GM23248 (cell line): ENCODE measurements around the gene USP53. TPM values are rescaled to one million over a fixed set of nuclear protein-coding genes. Genes with fewer than 3 reads are reported as not detected.
"Not testable (repeated sequence)": the region's sequence is repeated elsewhere in the genome, so short reads cannot be mapped to it uniquely, and the experiment has no call there.

Experiments used
- DNase-seq: peaks from one replicate; pipeline ENCODE4 v3.0.0-alpha.2; 2015
- H2AFZ ChIP-seq: fragments of 200-600 bp; sonication (generic); 2 replicates; pipeline ENCODE4 v1.6.1; 2016; ENCODE audit warnings: antibody characterized with exemption
- H3F3A ChIP-seq: fragments of 200-600 bp; sonication (generic); 2 replicates; pipeline ENCODE4 v1.6.1; 2016; ENCODE audit warnings: mild to moderate bottlenecking, antibody characterized with exemption, mixed run types; ENCODE audit not compliant: insufficient read depth
- H3K27ac ChIP-seq: fragments of 200-600 bp; sonication (generic); 2 replicates; pipeline ENCODE4 v1.5.1; 2016; ENCODE audit warnings: mild to moderate bottlenecking
- H3K27me3 ChIP-seq: fragments of 200-600 bp; sonication (generic); replicated peaks from 2 replicates; pipeline ENCODE4 v1.6.1; 2016; ENCODE audit warnings: mild to moderate bottlenecking; ENCODE audit not compliant: insufficient read depth
- H3K36me3 ChIP-seq: fragments of 200-600 bp; sonication (generic); 2 replicates; pipeline ENCODE4 v1.6.1; 2016; ENCODE audit warnings: low read depth, mild to moderate bottlenecking
- H3K4me1 ChIP-seq: fragments of 200-600 bp; sonication (generic); 2 replicates; pipeline ENCODE4 v1.6.1; 2016; ENCODE audit warnings: mild to moderate bottlenecking; ENCODE audit not compliant: insufficient read depth
- H3K4me2 ChIP-seq: fragments of 200-600 bp; sonication (generic); one replicate; pipeline ENCODE4 v1.6.1; 2016; ENCODE audit warnings: mild to moderate bottlenecking; ENCODE audit not compliant: unreplicated experiment
- H3K4me3 ChIP-seq: fragments of 200-600 bp; sonication (generic); 2 replicates; pipeline ENCODE4 v1.5.1; 2016; ENCODE audit warnings: mild to moderate bottlenecking
- H3K79me2 ChIP-seq: fragments of 200-600 bp; sonication (generic); 2 replicates; pipeline ENCODE4 v1.6.1; 2016; ENCODE audit warnings: mild to moderate bottlenecking; ENCODE audit not compliant: insufficient read depth
- H3K9ac ChIP-seq: fragments of 200-600 bp; sonication (generic); 2 replicates; pipeline ENCODE4 v1.6.1; 2016; ENCODE audit warnings: mild to moderate bottlenecking
- H3K9me2 ChIP-seq: fragments of 200-600 bp; sonication (generic); 2 replicates; pipeline ENCODE4 v1.6.1; 2016; ENCODE audit warnings: mixed run types, mild to moderate bottlenecking, moderate library complexity; ENCODE audit not compliant: insufficient read depth
- H3K9me3 ChIP-seq: fragments of 200-600 bp; sonication (generic); one replicate; pipeline ENCODE4 v1.6.1; 2017; ENCODE audit warnings: low read depth
- H4K20me1 ChIP-seq: fragments of 200-600 bp; sonication (generic); 2 replicates; pipeline ENCODE4 v1.6.0; 2016; ENCODE audit not compliant: insufficient read depth
- EZH2 ChIP-seq: fragments of 200-600 bp; sonication (generic); IDR thresholded peaks from 2 replicates; pipeline ENCODE4 v1.6.1; 2018; ENCODE audit warnings: antibody characterized with exemption, mild to moderate bottlenecking; ENCODE audit not compliant: insufficient read depth, poor library complexity, severe bottlenecking
- EZH2phosphoT487 ChIP-seq: fragments of 200-600 bp; sonication (generic); IDR thresholded peaks from 2 replicates; pipeline ENCODE4 v1.6.1; 2018; ENCODE audit warnings: antibody characterized with exemption, moderate library complexity, mild to moderate bottlenecking, low read depth; ENCODE audit not compliant: insufficient read depth
- WGBS, 2 experiments: methylation state at CpG; one replicate each; pipeline ENCODE4 v1.1.6; 2015 to 2017; ENCODE audit warnings: low lambda C conversion rate in 2 of 2, low coverage in 1 of 2; ENCODE audit errors: missing lambda C conversion rate in 2 of 2; 5-methylcytosine and 5-hydroxymethylcytosine counted together
- in situ Hi-C: fragments of 300-500 bp; cut with MboI; formaldehyde crosslinking; loops from 2 replicates; pipeline ENCODE4 v1.15.0; 2020
- polyA plus RNA-seq: library from polyadenylated mRNA; unstranded; fragments of >200 nt; fragmentation: Nextera tagmentation; extraction: Ambion mirVana; gene quantifications from 2 replicates; pipeline ENCODE4 v1.2.1, GENCODE V29; 2016
- total RNA-seq: library from RNA; depleted of rRNA; stranded (reverse); fragments of >200 nt; shearing (Covaris generic); gene quantifications from 2 replicates; pipeline ENCODE4 v1.2.3, GENCODE V29; 2014

USP53 gene
- total and polyA plus RNA-seq, 2 experiments from 2014 or later, result 26.0 to 42.4 TPM

DNA sequence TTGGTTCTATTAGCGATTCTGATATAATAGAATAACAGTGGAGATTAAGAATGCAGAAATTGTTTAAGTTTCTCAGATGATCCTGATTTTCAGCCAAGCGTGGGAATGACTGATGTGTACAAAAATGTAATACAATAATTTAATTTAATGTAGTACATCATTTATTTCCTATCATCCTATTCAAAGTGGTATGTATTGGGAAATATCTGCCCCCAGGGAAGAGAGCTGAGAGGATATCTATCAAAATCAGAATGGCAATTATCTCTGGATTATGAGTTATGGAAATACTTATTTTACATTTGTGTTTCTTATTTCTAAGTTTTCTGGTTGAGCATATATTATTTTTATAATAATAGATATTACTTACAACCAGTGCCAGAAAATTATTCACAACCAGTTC lies 105.5 kb downstream of the USP53 start:
- H3K9ac ChIP-seq, result no peak overlapping the region
- H3K27ac ChIP-seq, result no peak overlapping the region
- no peak overlapping the region for H2AFZ ChIP-seq
- DNase-seq, result no peak
- no peaks in the 10 kb centered on the region for H3K36me3 ChIP-seq
- no peaks in the 10 kb centered on the region for H3K9me3 ChIP-seq
- H4K20me1 ChIP-seq, result no peaks in the 10 kb centered on the region
- no peaks in the 10 kb centered on the region for H3K9me2 ChIP-seq
- no peak overlapping the region for H3K4me3 ChIP-seq
- 54 to 58% methylated on average over 2 of the region's 2 CpGs for WGBS, 2 experiments
- no peak overlapping the region for H3K4me2 ChIP-seq
- H3K4me1 ChIP-seq, result peaks cover 15% of the 10 kb centered on the region
- H3K79me2 ChIP-seq, result no peaks in the 10 kb centered on the region
- TF ChIP-seq EZH2phosphoT487, result no peak
- TF ChIP-seq EZH2, result no peak
- in situ Hi-C loops, result loop anchor here (10.0 kb wide), 1 partner anchor 737 kb away; no protein-coding TSS in a partner anchor
- H3K27me3 ChIP-seq, result no peaks in the 10 kb centered on the region
- peaks cover 12% of the 10 kb centered on the region; the same call in 1 of the 2 replicates for H3F3A ChIP-seq

DNA sequence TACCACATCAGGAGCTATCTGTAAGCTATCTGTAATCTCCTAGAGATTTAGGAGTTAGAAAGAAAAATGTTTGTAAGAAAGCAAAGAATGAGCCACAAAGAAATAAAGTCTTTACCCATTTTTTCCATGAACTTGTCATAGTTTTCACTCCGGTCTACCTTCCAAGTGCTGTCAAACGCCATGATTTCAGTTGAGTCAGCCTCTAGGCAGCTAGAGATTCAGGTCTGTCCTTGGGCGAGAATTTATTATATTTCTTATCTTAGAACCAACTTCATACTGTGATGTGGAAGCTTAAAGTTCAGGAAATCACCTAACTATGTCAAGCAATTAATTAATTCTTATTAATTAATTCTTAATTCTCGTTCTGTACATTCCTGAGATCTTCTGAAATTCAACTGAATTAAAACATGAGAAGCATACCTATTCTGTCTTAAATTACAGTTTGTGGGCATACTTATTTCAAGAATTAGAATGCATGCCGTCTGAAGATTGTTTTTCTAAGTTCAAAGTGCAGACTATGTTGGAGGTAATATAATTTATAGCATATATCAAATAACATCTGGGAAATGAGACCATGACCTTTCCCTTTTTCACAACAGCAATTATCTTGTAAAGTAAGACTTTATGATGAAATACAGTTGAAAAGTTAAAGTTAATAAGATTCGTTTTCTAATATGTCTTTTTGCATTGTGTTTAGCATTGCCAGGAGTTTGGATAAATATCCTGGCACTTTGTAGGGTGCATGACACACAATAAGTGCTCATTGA lies 109.6 kb downstream of the USP53 start, which contains the start of gene FABP2:
FABP2 (minus strand) TSS at position 218 of the 767 bp plus-strand sequence; CDS start at position 182, 36 bp downstream.
- Histone ChIP-seq H3K4me3 (no peak within 1 kb of the TSS), H4K20me1 (no peaks in the 10 kb centered on the region), H3K4me2 (no peak within 1 kb of the TSS), H2AFZ (no peak within 1 kb of the TSS), H3K27ac (no peak within 1 kb of the TSS), H3K9me3 (no peaks in the 10 kb centered on the region), H3K27me3 (0 out of 2 replicates have a peak, but pooled peaks cover 2% of the 10 kb centered on the region), H3K9ac (no peak within 1 kb of the TSS), H3K36me3 (no peaks in the 10 kb centered on the region), H3K4me1 (no peaks in the 10 kb centered on the region), H3F3A (no peaks in the 10 kb centered on the region), H3K9me2 (no peaks in the 10 kb centered on the region), H3K79me2 (no peaks in the 10 kb centered on the region)
- TF ChIP-seq EZH2phosphoT487 (no peak), EZH2 (no peak)
- no peak for DNase-seq
- in situ Hi-C loops, result no loop called here
- 57% methylated on average over 6 of the region's 6 CpGs for WGBS, 2 experiments

DNA sequence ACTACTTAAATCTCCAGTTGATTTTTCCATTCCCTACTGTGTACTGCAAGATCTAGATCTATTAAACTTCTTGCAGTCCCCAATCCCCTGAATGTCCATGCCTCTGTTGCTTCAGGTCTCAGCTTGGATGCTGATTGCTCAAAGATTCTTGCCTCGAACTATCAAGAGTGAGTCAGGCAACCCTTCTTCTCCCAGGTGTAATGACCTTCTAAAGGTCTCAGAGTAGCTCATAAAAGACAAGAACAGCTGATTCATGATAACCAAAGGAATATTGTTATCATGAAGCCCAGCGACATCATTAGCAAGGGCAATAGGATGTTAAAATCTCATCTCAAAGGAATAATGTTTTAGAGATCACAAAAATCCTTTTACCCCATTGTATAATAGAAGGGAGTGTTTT lies 116.2 kb downstream of the USP53 start:
- Histone ChIP-seq H3K27me3 (0 out of 2 replicates have a peak, but pooled peaks cover 4% of the 10 kb centered on the region), H3K4me3 (no peak overlapping the region), H3K79me2 (no peaks in the 10 kb centered on the region), H3K9me3 (no peaks in the 10 kb centered on the region), H2AFZ (no peak overlapping the region), H3K4me1 (no peaks in the 10 kb centered on the region), H3F3A (no peaks in the 10 kb centered on the region), H4K20me1 (no peaks in the 10 kb centered on the region), H3K9ac (no peak overlapping the region), H3K27ac (no peak overlapping the region), H3K9me2 (no peaks in the 10 kb centered on the region), H3K4me2 (no peak overlapping the region), H3K36me3 (no peaks in the 10 kb centered on the region)
- DNase-seq, result no peak
- WGBS, 2 experiments, result 33 to 46% methylated on average over 2 of the region's 2 CpGs
- in situ Hi-C loops, result no loop called here
- TF ChIP-seq EZH2 (no peak), EZH2phosphoT487 (no peak)

DNA sequence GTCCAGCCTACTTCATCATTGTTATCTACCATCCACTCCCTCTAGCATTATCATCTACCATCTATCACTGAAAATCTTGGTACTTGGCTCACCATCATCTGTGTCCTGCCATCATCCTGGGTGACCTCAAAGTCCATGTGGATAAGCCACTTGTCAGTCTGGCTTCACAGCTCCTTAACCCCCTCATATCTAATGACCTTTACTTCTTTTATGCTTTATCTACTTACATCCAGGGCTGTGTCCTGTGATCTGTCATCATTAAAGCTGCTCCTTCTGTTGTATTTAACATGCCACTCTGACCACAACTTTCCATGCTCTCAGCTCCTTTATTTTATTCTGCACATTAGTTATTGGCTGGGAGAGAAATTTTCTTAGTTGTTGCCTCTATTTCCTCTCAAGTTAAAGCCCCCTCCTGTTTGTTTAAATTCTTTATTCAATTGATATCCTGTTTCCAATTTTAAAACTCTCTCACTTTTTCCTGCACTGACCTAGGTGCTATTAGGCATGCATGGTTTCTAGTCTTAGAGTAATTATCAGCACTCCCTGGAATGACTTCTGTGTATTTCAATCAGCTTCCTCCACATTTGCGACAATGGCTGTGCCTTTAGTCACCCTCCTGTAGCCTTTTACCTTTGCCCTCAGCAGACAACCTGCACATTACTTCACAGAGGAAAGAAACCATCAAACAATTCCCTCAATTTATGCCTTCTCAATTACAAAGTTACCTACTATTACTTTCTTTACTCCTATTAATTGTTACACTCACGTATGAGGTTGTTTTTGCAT lies 117.5 kb downstream of the USP53 start:
- Histone ChIP-seq H3K36me3 (no peaks in the 10 kb centered on the region), H3K4me3 (no peak overlapping the region), H3K79me2 (no peaks in the 10 kb centered on the region), H4K20me1 (no peaks in the 10 kb centered on the region), H3K27ac (no peak overlapping the region), H3K9me3 (no peaks in the 10 kb centered on the region), H3K4me2 (no peak overlapping the region), H2AFZ (no peak overlapping the region), H3K9ac (no peak overlapping the region), H3K27me3 (0 out of 2 replicates have a peak, but pooled peaks cover 4% of the 10 kb centered on the region), H3K4me1 (no peaks in the 10 kb centered on the region), H3K9me2 (no peaks in the 10 kb centered on the region), H3F3A (no peaks in the 10 kb centered on the region)
- TF ChIP-seq EZH2phosphoT487 (no peak), EZH2 (no peak)
- DNase-seq, result no peak
- in situ Hi-C loops, result no loop called here
- WGBS, 2 experiments, result 61 to 62% methylated on average over 2 of the region's 2 CpGs

DNA sequence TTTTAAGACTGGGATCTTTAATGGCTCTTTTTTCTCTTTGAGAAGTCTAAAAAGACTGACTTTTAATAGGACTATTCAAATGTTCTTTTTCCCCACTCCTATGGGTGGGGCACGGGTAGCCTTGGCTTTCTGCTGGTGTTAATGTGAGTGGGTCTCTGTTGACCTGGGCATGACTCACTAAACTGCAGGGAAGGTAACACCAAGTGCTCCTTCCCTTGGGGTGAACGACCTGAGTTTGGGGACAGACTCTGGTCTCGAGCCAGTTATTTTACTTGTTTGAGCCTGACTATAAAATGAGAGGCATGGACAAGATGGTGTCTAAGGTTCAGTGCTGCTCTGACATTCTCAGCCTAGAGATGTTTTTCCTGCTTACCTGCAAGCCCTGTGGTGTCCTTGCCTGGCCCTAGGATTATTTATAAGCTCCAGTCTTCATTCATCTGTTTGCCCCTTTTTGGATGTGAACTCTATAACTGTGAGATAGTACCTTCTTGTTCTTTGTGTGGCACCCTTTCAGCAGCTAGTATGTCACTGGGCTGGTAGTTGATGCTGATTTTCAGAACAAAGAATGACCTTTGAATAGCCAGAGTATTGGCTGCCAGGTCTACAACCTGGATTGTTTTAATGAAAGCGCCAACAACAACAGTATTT lies 123.9 kb downstream of the USP53 start:
- H3K9me2 ChIP-seq, H3K4me1 ChIP-seq, H4K20me1 ChIP-seq, H2AFZ ChIP-seq, H3K9ac ChIP-seq, in situ Hi-C loops, H3K9me3 ChIP-seq, H3K27ac ChIP-seq, DNase-seq, H3K4me2 ChIP-seq, H3K79me2 ChIP-seq, H3K27me3 ChIP-seq, H3K4me3 ChIP-seq, H3F3A ChIP-seq, H3K36me3 ChIP-seq: not testable (repeated sequence)
- 66 to 82% methylated on average over 3 to 4 of the region's 4 CpGs for WGBS, 2 experiments
